Trophoblast cell (in vitro differentiated cells and primary cell): ENCODE results near the gene CHCHD2.
"Not testable (repeated sequence)": the region's sequence is repeated elsewhere in the genome, so short reads cannot be mapped to it uniquely, and the experiment has no call there.

Source experiments
- DNase-seq, 2 donors: peaks; one replicate each; pipeline ENCODE4 v3.0.0-alpha.2; 2016
- H2AFZ ChIP-seq: 2 replicates; pipeline ENCODE4 v1.6.1; 2013; ENCODE audit warnings: low read length, moderate library complexity, mild to moderate bottlenecking; ENCODE audit not compliant: insufficient read depth, poor library complexity
- H2AK5ac ChIP-seq: 2 replicates; pipeline ENCODE4 v1.6.1; 2013; ENCODE audit warnings: mild to moderate bottlenecking, low read length
- H2BK120ac ChIP-seq: 2 replicates; pipeline ENCODE4 v1.6.1; 2013; ENCODE audit warnings: low read length, mild to moderate bottlenecking, moderate library complexity; ENCODE audit not compliant: insufficient read depth, poor library complexity
- H2BK12ac ChIP-seq: 2 replicates; pipeline ENCODE4 v1.6.1; 2013; ENCODE audit warnings: mild to moderate bottlenecking, low read length, moderate library complexity
- H2BK5ac ChIP-seq: 2 replicates; pipeline ENCODE4 v1.6.1; 2013; ENCODE audit warnings: low read length, low read depth, moderate library complexity, mild to moderate bottlenecking; ENCODE audit not compliant: poor library complexity
- H3K14ac ChIP-seq: 2 replicates; pipeline ENCODE4 v1.6.1; 2013; ENCODE audit warnings: mild to moderate bottlenecking, low read length
- H3K18ac ChIP-seq: 2 replicates; pipeline ENCODE4 v1.6.1; 2013; ENCODE audit warnings: mild to moderate bottlenecking, low read length
- H3K23ac ChIP-seq: 2 replicates; pipeline ENCODE4 v1.6.1; 2013; ENCODE audit warnings: low read length
- H3K27ac ChIP-seq: 2 replicates; pipeline ENCODE4 v1.5.1; 2013; ENCODE audit warnings: low read depth, mild to moderate bottlenecking, inconsistent platforms, low read length, moderate library complexity
- H3K27me3 ChIP-seq: 2 replicates; pipeline ENCODE4 v1.6.1; 2013; ENCODE audit warnings: inconsistent platforms, mild to moderate bottlenecking, low read length, moderate library complexity; ENCODE audit not compliant: insufficient read depth
- H3K36me3 ChIP-seq, 2 experiments: 1 replicate in 1 of 2; 2 replicates in 1 of 2; pipeline ENCODE4 v1.6.1; 2013; ENCODE audit warnings: low read length in 2 of 2, mild to moderate bottlenecking in 2 of 2, moderate library complexity in 1 of 2; ENCODE audit not compliant: insufficient read depth in 2 of 2, control insufficient read depth in 1 of 2
- H3K4ac ChIP-seq: 2 replicates; pipeline ENCODE4 v1.6.1; 2013; ENCODE audit warnings: low read depth, mild to moderate bottlenecking, low read length, moderate library complexity
- H3K4me1 ChIP-seq, 2 experiments: 1 replicate in 1 of 2; 2 replicates in 1 of 2; pipeline ENCODE4 v1.6.1; 2013; ENCODE audit warnings: low read length in 2 of 2, mild to moderate bottlenecking in 2 of 2, moderate library complexity in 1 of 2; ENCODE audit not compliant: insufficient read depth in 2 of 2, control insufficient read depth in 1 of 2
- H3K4me2 ChIP-seq: 2 replicates; pipeline ENCODE4 v1.6.1; 2013; ENCODE audit warnings: inconsistent platforms, mild to moderate bottlenecking, low read length, moderate library complexity
- H3K4me3 ChIP-seq: 2 replicates; pipeline ENCODE4 v1.5.1; 2013; ENCODE audit warnings: mild to moderate bottlenecking, low read depth, low read length, inconsistent platforms
- H3K79me1 ChIP-seq: one replicate; pipeline ENCODE4 v1.6.1; 2013; ENCODE audit warnings: low read length
- H3K79me2 ChIP-seq: 2 replicates; pipeline ENCODE4 v1.6.1; 2013; ENCODE audit warnings: low read length, mild to moderate bottlenecking; ENCODE audit not compliant: control insufficient read depth, insufficient read depth, poor library complexity
- H3K9ac ChIP-seq: 2 replicates; pipeline ENCODE4 v1.6.1; 2013; ENCODE audit warnings: mild to moderate bottlenecking, low read length
- H3K9me3 ChIP-seq: 2 replicates; pipeline ENCODE4 v1.6.1; 2013; ENCODE audit warnings: low read depth, mild to moderate bottlenecking, control low read depth, inconsistent platforms, low read length; ENCODE audit not compliant: insufficient read depth
- H4K12ac ChIP-seq: 2 replicates; pipeline ENCODE4 v1.6.1; 2013; ENCODE audit warnings: low read depth, mild to moderate bottlenecking, low read length, moderate library complexity
- H4K8ac ChIP-seq: 2 replicates; pipeline ENCODE4 v1.6.1; 2013; ENCODE audit warnings: low read depth, mild to moderate bottlenecking, low read length, moderate library complexity
- H4K91ac ChIP-seq: one replicate; pipeline ENCODE4 v1.6.1; 2013; ENCODE audit warnings: low read depth, mild to moderate bottlenecking, low read length, moderate library complexity
- WGBS: extraction: QIAGEN DNeasy Blood & Tissue Kit; methylation state at CpG from one replicate; pipeline ENCODE4 v1.1.7; 2013; ENCODE audit warnings: missing lambda C conversion rate; ENCODE audit not compliant: insufficient read length, insufficient coverage; ENCODE audit errors: extremely low coverage; 5-methylcytosine and 5-hydroxymethylcytosine counted together

CHCHD2 gene

GRCh38 chr7:56110611-56111010, 4.3 kb upstream of the CHCHD2 start:
- H2BK12ac ChIP-seq: no peak overlapping the region
- no peak overlapping the region for H3K9ac ChIP-seq
- no peak overlapping the region for H3K18ac ChIP-seq
- H4K91ac ChIP-seq: no peak overlapping the region
- no peak overlapping the region for H2BK5ac ChIP-seq
- no peaks in the 10 kb centered on the region for H3K27me3 ChIP-seq
- H4K12ac ChIP-seq: no peak overlapping the region
- no peaks in the 10 kb centered on the region for H3K36me3 ChIP-seq
- peaks cover 5% of the 10 kb centered on the region for H3K9me3 ChIP-seq
- no peak overlapping the region for H4K8ac ChIP-seq
- no peak overlapping the region for H3K27ac ChIP-seq
- H2BK120ac ChIP-seq: no peak overlapping the region
- no peak overlapping the region for H3K14ac ChIP-seq
- H2AK5ac ChIP-seq: no peak overlapping the region
- no peak overlapping the region for H3K4ac ChIP-seq
- H3K4me3 ChIP-seq: no peak overlapping the region
- no peaks in the 10 kb centered on the region for H3K79me2 ChIP-seq
- H3K4me2 ChIP-seq: no peak overlapping the region
- no CpG with 5 or more reads among the region's 1 CpG for WGBS
- no peak overlapping the region for H2AFZ ChIP-seq
- H3K4me1 ChIP-seq: no peaks in the 10 kb centered on the region
- no peaks in the 10 kb centered on the region for H3K79me1 ChIP-seq
- H3K23ac ChIP-seq: no peak overlapping the region
- DNase-seq: no peak

GRCh38 chr7:56107954-56108258, 1.6 kb upstream of the CHCHD2 start:
- H3K79me1 ChIP-seq: no peaks in the 10 kb centered on the region
- H3K27me3 ChIP-seq: no peaks in the 10 kb centered on the region
- H3K36me3 ChIP-seq: peaks cover 2 to 4% of the 10 kb centered on the region in 2 experiments
- H3K23ac ChIP-seq: no peak overlapping the region
- no peak overlapping the region for H4K91ac ChIP-seq
- H2AK5ac ChIP-seq: no peak overlapping the region
- no peak overlapping the region for H3K18ac ChIP-seq
- H2BK12ac ChIP-seq: no peak overlapping the region
- no peak overlapping the region for H3K9ac ChIP-seq
- H2BK120ac ChIP-seq: no peak overlapping the region
- no peak overlapping the region for H4K12ac ChIP-seq
- WGBS: no CpG with 5 or more reads among the region's 1 CpG
- no peak for DNase-seq
- peaks cover 3% of the 10 kb centered on the region for H3K9me3 ChIP-seq
- no peaks in the 10 kb centered on the region for H3K79me2 ChIP-seq
- H3K4me2 ChIP-seq: no peak overlapping the region
- no peak overlapping the region for H3K4ac ChIP-seq
- H2BK5ac ChIP-seq: no peak overlapping the region
- H3K27ac ChIP-seq: no peak overlapping the region
- no peak overlapping the region for H3K4me3 ChIP-seq
- no peak overlapping the region for H2AFZ ChIP-seq
- H4K8ac ChIP-seq: no peak overlapping the region
- H3K4me1 ChIP-seq: no peaks in the 10 kb centered on the region
- H3K14ac ChIP-seq: no peak overlapping the region

- Histone ChIP-seq H3K36me3 (peaks cover 7 to 9% of the 10 kb centered on the region in 2 experiments), H2BK120ac (no peak overlapping the region)
- WGBS: no CpG with 5 or more reads among the region's 6 CpGs
Measured at GRCh38 chr7:56105508-56105907, 768 bp downstream of the CHCHD2 start.

GRCh38 chr7:56104138-56104537, 2.1 kb downstream of the CHCHD2 start:
- H3K79me2 ChIP-seq, H4K12ac ChIP-seq, H2BK12ac ChIP-seq, H3K27me3 ChIP-seq, H3K9me3 ChIP-seq, H2AFZ ChIP-seq, H3K27ac ChIP-seq, H3K23ac ChIP-seq, H3K14ac ChIP-seq, H3K4me2 ChIP-seq, H3K9ac ChIP-seq, H4K91ac ChIP-seq, H2BK5ac ChIP-seq, H3K18ac ChIP-seq, DNase-seq, H3K4me3 ChIP-seq, H4K8ac ChIP-seq, H2AK5ac ChIP-seq, H2BK120ac ChIP-seq, H3K79me1 ChIP-seq, H3K4me1 ChIP-seq, H3K4ac ChIP-seq: not testable (repeated sequence)
- no CpG with 5 or more reads among the region's 9 CpGs for WGBS
- H3K36me3 ChIP-seq: peaks cover 7 to 16% of the 10 kb centered on the region in 2 experiments

More at GRCh38 chr7:56105508-56105907, 768 bp downstream of the CHCHD2 start:
- peak; percentile 46 to 77 for DNase-seq
- no peaks in the 10 kb centered on the region for H3K4me1 ChIP-seq
- H2AFZ ChIP-seq: no peak overlapping the region
- H3K18ac ChIP-seq: no peak overlapping the region
- H3K79me2 ChIP-seq: no peaks in the 10 kb centered on the region
- no peak overlapping the region for H4K12ac ChIP-seq
- H3K14ac ChIP-seq: no peak overlapping the region
- H4K8ac ChIP-seq: no peak overlapping the region
- no peak overlapping the region for H2BK12ac ChIP-seq
- no peaks in the 10 kb centered on the region for H3K27me3 ChIP-seq
- H3K23ac ChIP-seq: no peak overlapping the region
- H3K4me2 ChIP-seq: peak overlapping the region; percentile 78
- H3K9me3 ChIP-seq: peaks cover 3% of the 10 kb centered on the region
- H3K4me3 ChIP-seq: peak overlapping the region; percentile 50
- no peak overlapping the region for H3K9ac ChIP-seq
- H3K27ac ChIP-seq: no peak overlapping the region
- no peak overlapping the region for H3K4ac ChIP-seq
- H2AK5ac ChIP-seq: no peak overlapping the region
- no peak overlapping the region for H2BK5ac ChIP-seq
- no peaks in the 10 kb centered on the region for H3K79me1 ChIP-seq
- no peak overlapping the region for H4K91ac ChIP-seq
